Nephron (organoid): ENCODE results near the gene ZSWIM5.
"Not testable (repeated sequence)": the region's sequence is repeated elsewhere in the genome, so short reads cannot be mapped to it uniquely, and the experiment has no call there.

Experiments
- H3K27ac Mint-ChIP-seq, 3 experiments: 2 replicates each; pipeline ENCODE4 v1.8.0; 2020; ENCODE audit warnings: mixed read lengths in 3 of 3, mild to moderate bottlenecking in 2 of 3, moderate library complexity in 1 of 3
- H3K27me3 Mint-ChIP-seq: 2 replicates; pipeline ENCODE4 v1.8.0; 2021; ENCODE audit warnings: low read depth, mild to moderate bottlenecking, moderate library complexity, mixed read lengths
- H3K36me3 Mint-ChIP-seq: 2 replicates; pipeline ENCODE4 v1.8.0; 2020; ENCODE audit warnings: low read depth, mixed read lengths
- H3K4me1 Mint-ChIP-seq: 2 replicates; pipeline ENCODE4 v1.8.0; 2020; ENCODE audit warnings: mixed read lengths
- H3K4me3 Mint-ChIP-seq, 3 experiments: 2 replicates each; pipeline ENCODE4 v1.8.0; 2020; ENCODE audit warnings: mild to moderate bottlenecking in 3 of 3, mixed read lengths in 3 of 3, moderate library complexity in 2 of 3
- H3K9me3 Mint-ChIP-seq: 2 replicates; pipeline ENCODE4 v1.8.0; 2020; ENCODE audit warnings: mixed read lengths
- CTCF ChIP-seq, 3 experiments: fragments of 200-600 bp; sonication (generic); IDR thresholded peaks; one replicate each; pipeline ENCODE4 v1.5.0; 2021; ENCODE audit warnings: antibody characterized with exemption in 3 of 3; ENCODE audit not compliant: unreplicated experiment in 3 of 3

The ZSWIM5 gene

GRCh38 chr1:45135316-45135715, 71.1 kb downstream of the ZSWIM5 start:
- TF ChIP-seq CTCF (IDR thresholded peaks at IDR 0.05; ENCODE audit: unreplicated experiment in 3 of 3) = no peak
- Mint-ChIP-seq H3K27me3 (peaks cover 4% of the 10 kb centered on the region), H3K4me1 (peaks cover 5% of the 10 kb centered on the region), H3K27ac (peak overlapping the region in 2 of 3 experiments; percentile 77 to 85), H3K4me3 (no peak overlapping the region), H3K36me3 (no peaks in the 10 kb centered on the region), H3K9me3 (no peaks in the 10 kb centered on the region)

- no peak for TF ChIP-seq CTCF (IDR thresholded peaks at IDR 0.05; ENCODE audit: unreplicated experiment in 3 of 3)
- no peaks in the 10 kb centered on the region for H3K9me3 Mint-ChIP-seq
These were observed 71.9 kb downstream of the ZSWIM5 start for GRCh38 chr1:45134461-45134873.

GRCh38 chr1:45132719-45133118, 73.7 kb downstream of the ZSWIM5 start:
- H3K4me1 Mint-ChIP-seq, H3K9me3 Mint-ChIP-seq, H3K27me3 Mint-ChIP-seq, H3K27ac Mint-ChIP-seq, H3K36me3 Mint-ChIP-seq, H3K4me3 Mint-ChIP-seq: not testable (repeated sequence)

More at GRCh38 chr1:45134461-45134873, 71.9 kb downstream of the ZSWIM5 start:
- peak overlapping the region; percentile 79 to 86 (median 85) for H3K27ac Mint-ChIP-seq
- peaks cover 5% of the 10 kb centered on the region for H3K4me1 Mint-ChIP-seq
- peaks cover 4% of the 10 kb centered on the region for H3K27me3 Mint-ChIP-seq
- no peak overlapping the region for H3K4me3 Mint-ChIP-seq
- no peaks in the 10 kb centered on the region for H3K36me3 Mint-ChIP-seq

- TF ChIP-seq CTCF (IDR thresholded peaks at IDR 0.05; ENCODE audit: unreplicated experiment in 3 of 3) = no peak
- Mint-ChIP-seq H3K27ac (no peak overlapping the region), H3K36me3 (no peaks in the 10 kb centered on the region), H3K27me3 (peaks cover 4% of the 10 kb centered on the region), H3K4me1 (no peaks in the 10 kb centered on the region), H3K4me3 (no peak overlapping the region), H3K9me3 (no peaks in the 10 kb centered on the region)
These were observed 83.0 kb downstream of the ZSWIM5 start for GRCh38 chr1:45123358-45123757.

- no peak overlapping the region for H3K27ac Mint-ChIP-seq
- no peaks in the 10 kb centered on the region for H3K36me3 Mint-ChIP-seq
- no peak overlapping the region for H3K4me3 Mint-ChIP-seq
- no peaks in the 10 kb centered on the region for H3K4me1 Mint-ChIP-seq
- H3K27me3 Mint-ChIP-seq = peaks cover 4% of the 10 kb centered on the region
- no peaks in the 10 kb centered on the region for H3K9me3 Mint-ChIP-seq
- no peak for TF ChIP-seq CTCF (IDR thresholded peaks at IDR 0.05; ENCODE audit: unreplicated experiment in 3 of 3)
These were observed 83.7 kb downstream of the ZSWIM5 start for GRCh38 chr1:45122724-45123123.

- Mint-ChIP-seq H3K27me3 (peaks cover 4% of the 10 kb centered on the region), H3K4me1 (no peaks in the 10 kb centered on the region), H3K36me3 (peaks cover 14% of the 10 kb centered on the region), H3K27ac (no peak overlapping the region), H3K4me3 (no peak overlapping the region), H3K9me3 (peaks cover 12% of the 10 kb centered on the region)
- TF ChIP-seq CTCF (IDR thresholded peaks at IDR 0.05; ENCODE audit: unreplicated experiment in 3 of 3) = no peak
These were observed 88.6 kb downstream of the ZSWIM5 start for GRCh38 chr1:45117766-45118165.
